Neural progenitor cell (in vitro differentiated cells): ENCODE data around the gene CCDC134.

Experiments used
- EZH2 ChIP-seq: fragments of 200-600 bp; sonication (generic); IDR thresholded peaks from 2 replicates; pipeline ENCODE4 v1.6.1; 2017; ENCODE audit warnings: antibody characterized with exemption, mild to moderate bottlenecking, moderate library complexity
- EZH2phosphoT487 ChIP-seq: fragments of 200-600 bp; sonication (generic); IDR thresholded peaks from 2 replicates; pipeline ENCODE4 v1.6.1; 2017; ENCODE audit warnings: antibody characterized with exemption
- TF ChIP-seq, protein P1 (sequence below): fragments of 200-600 bp; sonication (generic); IDR thresholded peaks from 2 replicates; pipeline ENCODE4 v1.5.1; 2017; ENCODE audit warnings: antibody characterized with exemption, mild to moderate bottlenecking

DNA sequence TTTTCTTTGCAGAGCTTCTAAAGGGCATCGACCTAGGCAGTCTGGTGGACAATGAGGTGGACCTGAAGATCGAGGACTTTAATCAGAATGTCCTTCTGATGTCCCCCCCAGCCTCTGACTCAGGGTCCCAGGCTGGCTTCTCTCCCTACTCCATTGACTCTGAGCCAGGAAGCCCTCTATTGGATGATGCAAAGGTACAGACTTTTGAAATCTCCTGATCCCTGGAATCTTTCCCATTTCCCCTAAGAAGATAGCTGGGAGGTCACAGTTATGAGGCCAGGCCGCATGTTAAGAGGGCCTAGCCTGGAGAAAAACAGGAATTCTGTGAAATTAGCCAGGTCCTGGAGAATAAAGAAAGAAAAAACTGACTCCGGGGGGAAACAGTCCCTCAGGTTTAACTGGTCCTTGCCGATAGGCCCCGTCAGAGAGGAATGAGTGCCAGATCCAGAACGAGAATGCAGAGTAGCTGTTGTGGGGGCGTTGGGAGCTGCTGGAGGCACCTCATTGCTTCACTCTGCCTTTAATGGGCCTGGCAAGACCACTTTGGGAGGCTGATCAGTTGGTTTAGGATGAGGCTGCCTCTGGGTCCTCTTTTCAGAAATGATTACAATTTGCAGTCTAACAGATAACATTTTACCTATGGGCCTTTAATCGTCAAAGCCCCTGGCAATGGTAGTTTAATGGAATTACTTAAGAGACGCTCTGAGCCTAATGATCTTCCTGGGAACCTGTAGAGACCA lies 75.2 kb downstream of the CCDC134 start:
- no peak for TF ChIP-seq EZH2phosphoT487
- TF ChIP-seq EZH2, result no peak
- TF ChIP-seq, protein P1, sequence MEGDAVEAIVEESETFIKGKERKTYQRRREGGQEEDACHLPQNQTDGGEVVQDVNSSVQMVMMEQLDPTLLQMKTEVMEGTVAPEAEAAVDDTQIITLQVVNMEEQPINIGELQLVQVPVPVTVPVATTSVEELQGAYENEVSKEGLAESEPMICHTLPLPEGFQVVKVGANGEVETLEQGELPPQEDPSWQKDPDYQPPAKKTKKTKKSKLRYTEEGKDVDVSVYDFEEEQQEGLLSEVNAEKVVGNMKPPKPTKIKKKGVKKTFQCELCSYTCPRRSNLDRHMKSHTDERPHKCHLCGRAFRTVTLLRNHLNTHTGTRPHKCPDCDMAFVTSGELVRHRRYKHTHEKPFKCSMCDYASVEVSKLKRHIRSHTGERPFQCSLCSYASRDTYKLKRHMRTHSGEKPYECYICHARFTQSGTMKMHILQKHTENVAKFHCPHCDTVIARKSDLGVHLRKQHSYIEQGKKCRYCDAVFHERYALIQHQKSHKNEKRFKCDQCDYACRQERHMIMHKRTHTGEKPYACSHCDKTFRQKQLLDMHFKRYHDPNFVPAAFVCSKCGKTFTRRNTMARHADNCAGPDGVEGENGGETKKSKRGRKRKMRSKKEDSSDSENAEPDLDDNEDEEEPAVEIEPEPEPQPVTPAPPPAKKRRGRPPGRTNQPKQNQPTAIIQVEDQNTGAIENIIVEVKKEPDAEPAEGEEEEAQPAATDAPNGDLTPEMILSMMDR, result no peak
